Subcutaneous abdominal adipose tissue (tissue), 5 donors: Measurements from ENCODE around the gene GPC3.
"Not testable (repeated sequence)": the region's sequence is repeated elsewhere in the genome, so short reads cannot be mapped to it uniquely, and the experiment has no call there.

ENCODE experiments used
- H3K27ac ChIP-seq: one replicate; pipeline ENCODE4 v1.7.0; 2013; ENCODE audit warnings: low read depth, mild to moderate bottlenecking, inconsistent platforms, low read length, moderate library complexity
- H3K27me3 ChIP-seq, 5 donors: one replicate each; pipeline ENCODE4 v1.7.0; 2013; ENCODE audit warnings: low read length in 5 of 5, inconsistent platforms in 1 of 5; ENCODE audit not compliant: control insufficient read depth in 5 of 5, insufficient read depth in 4 of 5
- H3K36me3 ChIP-seq, 5 donors: one replicate each; pipeline ENCODE4 v1.7.0; 2013; ENCODE audit warnings: low read length in 5 of 5; ENCODE audit not compliant: control insufficient read depth in 5 of 5, insufficient read depth in 5 of 5
- H3K4me1 ChIP-seq, 5 donors: one replicate each; pipeline ENCODE4 v1.7.0; 2013; ENCODE audit warnings: low read length in 5 of 5, mild to moderate bottlenecking in 3 of 5, moderate library complexity in 1 of 5; ENCODE audit not compliant: control insufficient read depth in 5 of 5, insufficient read depth in 5 of 5
- H3K4me3 ChIP-seq, 5 donors: one replicate each; pipeline ENCODE4 v1.7.0; 2013; ENCODE audit warnings: low read length in 5 of 5, low read depth in 1 of 5
- H3K9ac ChIP-seq, 5 donors: one replicate each; pipeline ENCODE4 v1.7.0; 2013; ENCODE audit warnings: low read length in 5 of 5, mild to moderate bottlenecking in 4 of 5, moderate library complexity in 3 of 5
- H3K9me3 ChIP-seq, 5 donors: one replicate each; pipeline ENCODE4 v1.7.0; 2013; ENCODE audit warnings: low read length in 5 of 5; ENCODE audit not compliant: control insufficient read depth in 5 of 5
- donor health status: healthy.
- donor health status: healthy.
- donor health status: healthy.
- donor health status: healthy.
- donor health status: healthy.

The GPC3 gene

GRCh38 chrX:133529578-133529977 is 455.8 kb downstream of the GPC3 start:
- Histone ChIP-seq H3K36me3 (no peaks in the 10 kb centered on the region), H3K4me3 (no peak overlapping the region), H3K27me3 (peaks cover 0 to 4% (median 0%) of the 10 kb centered on the region in 5 donors), H3K9ac (no peak overlapping the region), H3K9me3 (no peaks in the 10 kb centered on the region), H3K4me1 (no peaks in the 10 kb centered on the region), H3K27ac (no peak overlapping the region)

- H3K36me3 ChIP-seq = no peaks in the 10 kb centered on the region
- no peaks in the 10 kb centered on the region for H3K9me3 ChIP-seq
- peaks cover 0 to 3% (median 0%) of the 10 kb centered on the region in 5 donors for H3K27me3 ChIP-seq
- no peak overlapping the region for H3K9ac ChIP-seq
- H3K4me1 ChIP-seq = peaks cover 0 to 7% (median 5%) of the 10 kb centered on the region in 5 donors
- H3K27ac ChIP-seq = no peak overlapping the region
- no peak overlapping the region for H3K4me3 ChIP-seq
Observed at GRCh38 chrX:133527825-133528224, 457.6 kb downstream of the GPC3 start.

GRCh38 chrX:133527415-133527814 is 458.0 kb downstream of the GPC3 start:
- Histone ChIP-seq H3K27me3 (peaks cover 0 to 4% (median under 1%) of the 10 kb centered on the region in 5 donors), H3K36me3 (no peaks in the 10 kb centered on the region), H3K4me3 (no peak overlapping the region), H3K9me3 (no peaks in the 10 kb centered on the region), H3K4me1 (peaks cover 0 to 7% (median 5%) of the 10 kb centered on the region in 5 donors), H3K9ac (no peak overlapping the region), H3K27ac (no peak overlapping the region)

GRCh38 chrX:133526773-133527172 is 458.6 kb downstream of the GPC3 start:
- not testable (repeated sequence) for H3K27me3 ChIP-seq, H3K4me3 ChIP-seq, H3K9ac ChIP-seq, H3K4me1 ChIP-seq, H3K27ac ChIP-seq, H3K9me3 ChIP-seq, H3K36me3 ChIP-seq

- no peaks in the 10 kb centered on the region for H3K9me3 ChIP-seq
- H3K4me1 ChIP-seq = peaks cover 0 to 7% (median 5%) of the 10 kb centered on the region in 5 donors
- peaks cover 0 to 11% (median 0%) of the 10 kb centered on the region in 5 donors for H3K27me3 ChIP-seq
- H3K4me3 ChIP-seq = no peak overlapping the region
- H3K9ac ChIP-seq = no peak overlapping the region
- no peaks in the 10 kb centered on the region for H3K36me3 ChIP-seq
- H3K27ac ChIP-seq = no peak overlapping the region
Observed at GRCh38 chrX:133523526-133523925, 461.9 kb downstream of the GPC3 start.

GRCh38 chrX:133523081-133523487 is 462.3 kb downstream of the GPC3 start:
- Histone ChIP-seq H3K27me3 (peaks cover 0 to 11% (median 0%) of the 10 kb centered on the region in 5 donors), H3K4me3 (no peak overlapping the region), H3K36me3 (no peaks in the 10 kb centered on the region), H3K9ac (no peak overlapping the region), H3K9me3 (no peaks in the 10 kb centered on the region), H3K27ac (no peak overlapping the region), H3K4me1 (peaks cover 0 to 7% (median 5%) of the 10 kb centered on the region in 5 donors)

- H3K4me1 ChIP-seq = peaks cover 0 to 38% (median 13%) of the 10 kb centered on the region in 5 donors
- H3K9me3 ChIP-seq = peaks cover 0 to 3% (median 0%) of the 10 kb centered on the region in 5 donors
- H3K36me3 ChIP-seq = no peaks in the 10 kb centered on the region
Observed at GRCh38 chrX:133516686-133517085, 468.7 kb downstream of the GPC3 start.

GRCh38 chrX:133514486-133514885 is 470.9 kb downstream of the GPC3 start:
- peaks cover 0 to 5% (median 0%) of the 10 kb centered on the region in 5 donors for H3K27me3 ChIP-seq
- H3K36me3 ChIP-seq = no peaks in the 10 kb centered on the region
- no peak overlapping the region for H3K9ac ChIP-seq
- H3K9me3 ChIP-seq = peaks cover 0 to 3% (median 0%) of the 10 kb centered on the region in 5 donors
- peaks cover 0 to 38% (median 10%) of the 10 kb centered on the region in 5 donors for H3K4me1 ChIP-seq
- H3K4me3 ChIP-seq = no peak overlapping the region
- H3K27ac ChIP-seq = no peak overlapping the region

More at GRCh38 chrX:133516686-133517085, 468.7 kb downstream of the GPC3 start:
- Histone ChIP-seq H3K27ac (no peak overlapping the region), H3K9ac (no peak overlapping the region), H3K4me3 (no peak overlapping the region), H3K27me3 (peaks cover 0 to 4% (median 0%) of the 10 kb centered on the region in 5 donors)

- no peak overlapping the region for H3K4me3 ChIP-seq
- no peak overlapping the region for H3K27ac ChIP-seq
- no peaks in the 10 kb centered on the region for H3K36me3 ChIP-seq
- peaks cover 0 to 38% (median 10%) of the 10 kb centered on the region in 5 donors for H3K4me1 ChIP-seq
- H3K9me3 ChIP-seq = peaks cover 0 to 3% (median 0%) of the 10 kb centered on the region in 5 donors
- peaks cover 0 to 5% (median 2%) of the 10 kb centered on the region in 5 donors for H3K27me3 ChIP-seq
- no peak overlapping the region for H3K9ac ChIP-seq
Observed at GRCh38 chrX:133513123-133513522, 472.3 kb downstream of the GPC3 start.

- Histone ChIP-seq H3K4me3 (no peak overlapping the region), H3K9me3 (peaks cover 0 to 3% (median 0%) of the 10 kb centered on the region in 5 donors), H3K27ac (no peak overlapping the region), H3K36me3 (no peaks in the 10 kb centered on the region), H3K4me1 (peaks cover 0 to 22% (median 2%) of the 10 kb centered on the region in 5 donors), H3K27me3 (peaks cover 0 to 8% (median 4%) of the 10 kb centered on the region in 5 donors), H3K9ac (no peak overlapping the region)
Observed at GRCh38 chrX:133511041-133511440, 474.4 kb downstream of the GPC3 start.
